Smooth muscle cell (in vitro differentiated cells): ENCODE results near the gene OR4C12. TPM values are rescaled to one million over a fixed set of nuclear protein-coding genes. Genes with fewer than 3 reads are reported as not detected.
A peak's percentile ranks its signal among the peaks of the same experiment; 100 is the strongest.
"Not testable (repeated sequence)": the region's sequence is repeated elsewhere in the genome, so short reads cannot be mapped to it uniquely, and the experiment has no call there.

ENCODE experiments used
- DNase-seq: peaks from one replicate; lab custom pipeline; 2025; ENCODE audit not compliant: unreplicated experiment; lab: John Stamatoyannopoulos, UW
- H2AFZ ChIP-seq: fragments of 200-600 bp; sonication (generic); 2 replicates; pipeline ENCODE4 v1.6.0; 2016; ENCODE audit warnings: antibody characterized with exemption, low read depth, mild to moderate bottlenecking
- H3F3A ChIP-seq: fragments of 200-600 bp; sonication (generic); 2 replicates; pipeline ENCODE4 v1.6.0; 2017; ENCODE audit warnings: antibody characterized with exemption, low read depth
- H3K27ac ChIP-seq: fragments of 200-600 bp; sonication (generic); 2 replicates; pipeline ENCODE4 v1.5.1; 2016; ENCODE audit warnings: low read depth, mild to moderate bottlenecking
- H3K27me3 ChIP-seq: fragments of 200-600 bp; sonication (generic); 2 replicates; pipeline ENCODE4 v1.6.1; 2016; ENCODE audit warnings: low read depth, mild to moderate bottlenecking
- H3K36me3 ChIP-seq: fragments of 200-600 bp; sonication (generic); 2 replicates; pipeline ENCODE4 v1.5.1; 2016; ENCODE audit warnings: low read depth
- H3K4me1 ChIP-seq: fragments of 200-600 bp; sonication (generic); 2 replicates; pipeline ENCODE4 v1.5.1; 2016; ENCODE audit warnings: low read depth
- H3K4me2 ChIP-seq: fragments of 200-600 bp; sonication (generic); 2 replicates; pipeline ENCODE4 v1.6.0; 2016; ENCODE audit warnings: mild to moderate bottlenecking
- H3K4me3 ChIP-seq: fragments of 200-600 bp; sonication (generic); 2 replicates; pipeline ENCODE4 v1.5.1; 2016; ENCODE audit warnings: mild to moderate bottlenecking
- H3K79me2 ChIP-seq: fragments of 200-600 bp; sonication (generic); 2 replicates; pipeline ENCODE4 v1.6.0; 2016; ENCODE audit warnings: low read depth, mild to moderate bottlenecking
- H3K9ac ChIP-seq: fragments of 200-600 bp; sonication (generic); 2 replicates; pipeline ENCODE4 v1.6.0; 2016; ENCODE audit warnings: low read depth
- H3K9me3 ChIP-seq: fragments of 200-600 bp; sonication (generic); replicated peaks from 2 replicates; pipeline ENCODE4 v1.5.1; 2016; ENCODE audit warnings: low read depth
- H4K20me1 ChIP-seq: fragments of 200-600 bp; sonication (generic); 2 replicates; pipeline ENCODE4 v1.6.0; 2016; ENCODE audit warnings: low read depth
- WGBS: methylation state at CpG from one replicate; pipeline ENCODE4 v1.1.7; 2016; ENCODE audit warnings: low lambda C conversion rate; 5-methylcytosine and 5-hydroxymethylcytosine counted together
- polyA plus RNA-seq: library from polyadenylated mRNA; unstranded; fragments of >200 nt; fragmentation: Nextera tagmentation; extraction: Ambion mirVana; gene quantifications from 2 replicates; pipeline ENCODE4 v1.2.1, GENCODE V29; 2016
- total RNA-seq: library from RNA; depleted of rRNA; stranded (reverse); fragments of >200 nt; gene quantifications from 2 replicates; pipeline ENCODE4 v1.2.3, GENCODE V29; 2014
- TF ChIP-seq, protein P1 (sequence below): fragments of 200-600 bp; sonication (generic); IDR thresholded peaks from 2 replicates; pipeline ENCODE4 v1.5.1; 2017; ENCODE audit warnings: borderline replicate concordance, mild to moderate bottlenecking, antibody characterized with exemption; ENCODE audit not compliant: insufficient read depth, poor library complexity, severe bottlenecking

The OR4C12 gene
- total RNA-seq: not detected in 2 replicates
- not detected in 2 replicates for polyA plus RNA-seq

DNA sequence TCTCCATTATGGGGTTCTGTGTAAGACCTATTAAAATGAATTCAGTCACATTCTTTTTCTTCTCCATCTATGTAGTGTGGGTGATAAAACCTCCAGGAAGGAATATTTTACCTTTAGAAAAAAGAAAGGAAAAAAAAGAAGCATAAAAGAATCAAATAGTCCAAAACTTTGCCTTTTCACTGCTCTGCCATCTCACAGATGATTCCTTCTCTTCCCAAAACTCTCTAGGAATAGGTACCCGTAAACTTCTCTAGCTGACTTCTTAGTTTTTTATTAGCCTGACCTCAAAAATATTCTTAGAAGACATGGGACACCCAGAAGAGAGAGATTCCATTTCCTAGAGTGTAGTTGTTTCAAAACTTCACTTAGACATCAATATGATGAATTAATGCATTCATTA is at the start of gene OR4C12:
OR4C12 (minus strand) TSS at position 101 of the 400 bp plus-strand sequence; CDS start at position 67, 34 bp downstream.
- H3K4me1 ChIP-seq, H3F3A ChIP-seq, H3K4me3 ChIP-seq, H3K27ac ChIP-seq, H3K9ac ChIP-seq, DNase-seq, H3K4me2 ChIP-seq, H3K9me3 ChIP-seq, H2AFZ ChIP-seq, H3K27me3 ChIP-seq, H4K20me1 ChIP-seq, H3K79me2 ChIP-seq, H3K36me3 ChIP-seq: not testable (repeated sequence)
- WGBS: 35% methylated on average over 1 of the region's 1 CpG

DNA sequence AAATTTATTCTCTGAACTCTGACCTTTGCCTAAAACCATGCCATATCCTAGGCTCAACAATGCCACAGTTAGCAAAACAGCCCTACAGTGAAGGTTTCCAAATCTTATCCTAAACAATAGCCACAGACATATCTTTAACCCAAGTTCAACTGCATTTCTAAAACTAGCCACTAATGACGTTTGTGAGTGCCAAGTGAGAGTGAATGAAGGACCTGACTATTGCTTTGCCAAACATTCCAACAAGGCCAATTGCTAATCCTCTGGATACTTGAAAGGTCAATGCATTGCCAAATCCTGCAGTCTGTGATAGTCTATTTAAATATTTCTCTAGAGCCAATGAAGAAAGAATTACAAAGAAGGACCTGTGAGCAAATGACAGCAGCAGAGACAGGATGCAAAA is 47.9 kb upstream of the OR4C12 start:
- Histone ChIP-seq H3K79me2 (no peaks in the 10 kb centered on the region), H3K27me3 (no peaks in the 10 kb centered on the region), H3K36me3 (no peaks in the 10 kb centered on the region), H3K4me1 (no peaks in the 10 kb centered on the region), H3F3A (no peaks in the 10 kb centered on the region), H2AFZ (no peak overlapping the region), H3K9ac (no peak overlapping the region), H3K4me2 (no peak overlapping the region), H3K27ac (no peak overlapping the region), H3K9me3 (peaks cover 2% of the 10 kb centered on the region), H3K4me3 (no peak overlapping the region), H4K20me1 (no peaks in the 10 kb centered on the region)
- WGBS: 44% methylated on average over 1 of the region's 1 CpG
- DNase-seq: no peak
- TF ChIP-seq, protein P1, sequence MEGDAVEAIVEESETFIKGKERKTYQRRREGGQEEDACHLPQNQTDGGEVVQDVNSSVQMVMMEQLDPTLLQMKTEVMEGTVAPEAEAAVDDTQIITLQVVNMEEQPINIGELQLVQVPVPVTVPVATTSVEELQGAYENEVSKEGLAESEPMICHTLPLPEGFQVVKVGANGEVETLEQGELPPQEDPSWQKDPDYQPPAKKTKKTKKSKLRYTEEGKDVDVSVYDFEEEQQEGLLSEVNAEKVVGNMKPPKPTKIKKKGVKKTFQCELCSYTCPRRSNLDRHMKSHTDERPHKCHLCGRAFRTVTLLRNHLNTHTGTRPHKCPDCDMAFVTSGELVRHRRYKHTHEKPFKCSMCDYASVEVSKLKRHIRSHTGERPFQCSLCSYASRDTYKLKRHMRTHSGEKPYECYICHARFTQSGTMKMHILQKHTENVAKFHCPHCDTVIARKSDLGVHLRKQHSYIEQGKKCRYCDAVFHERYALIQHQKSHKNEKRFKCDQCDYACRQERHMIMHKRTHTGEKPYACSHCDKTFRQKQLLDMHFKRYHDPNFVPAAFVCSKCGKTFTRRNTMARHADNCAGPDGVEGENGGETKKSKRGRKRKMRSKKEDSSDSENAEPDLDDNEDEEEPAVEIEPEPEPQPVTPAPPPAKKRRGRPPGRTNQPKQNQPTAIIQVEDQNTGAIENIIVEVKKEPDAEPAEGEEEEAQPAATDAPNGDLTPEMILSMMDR: no peak

DNA sequence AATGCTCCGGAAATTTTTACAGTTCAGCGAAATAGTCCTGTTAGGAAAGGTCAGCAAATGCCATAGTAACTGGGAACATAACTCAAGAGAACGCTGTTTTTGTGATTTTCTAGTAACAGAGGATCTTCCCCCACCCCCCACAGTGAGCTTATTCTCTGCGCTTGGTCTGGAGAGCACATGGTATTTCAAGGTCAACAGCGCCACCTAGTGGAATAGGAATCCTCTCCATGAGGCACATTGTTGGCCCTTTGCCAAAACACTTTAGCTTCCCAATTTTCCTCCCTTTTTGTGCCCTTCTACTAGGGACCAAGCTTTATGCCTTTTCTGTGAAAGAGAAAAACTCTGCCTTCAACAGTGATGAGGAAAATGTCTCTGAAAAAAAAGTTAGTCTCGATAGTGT is 13.2 kb upstream of the OR4C12 start:
- Histone ChIP-seq H3K9ac (no peak overlapping the region), H3K4me1 (no peaks in the 10 kb centered on the region), H3K4me2 (no peak overlapping the region), H3K27ac (no peak overlapping the region), H3K79me2 (no peaks in the 10 kb centered on the region), H3K36me3 (no peaks in the 10 kb centered on the region), H4K20me1 (no peaks in the 10 kb centered on the region), H3K27me3 (no peaks in the 10 kb centered on the region), H3K4me3 (no peak overlapping the region), H2AFZ (no peak overlapping the region), H3K9me3 (peaks cover 7% of the 10 kb centered on the region), H3F3A (no peaks in the 10 kb centered on the region)
- WGBS: 38% methylated on average over 6 of the region's 6 CpGs
- TF ChIP-seq, protein P1: peak; percentile 18
- no peak for DNase-seq

DNA sequence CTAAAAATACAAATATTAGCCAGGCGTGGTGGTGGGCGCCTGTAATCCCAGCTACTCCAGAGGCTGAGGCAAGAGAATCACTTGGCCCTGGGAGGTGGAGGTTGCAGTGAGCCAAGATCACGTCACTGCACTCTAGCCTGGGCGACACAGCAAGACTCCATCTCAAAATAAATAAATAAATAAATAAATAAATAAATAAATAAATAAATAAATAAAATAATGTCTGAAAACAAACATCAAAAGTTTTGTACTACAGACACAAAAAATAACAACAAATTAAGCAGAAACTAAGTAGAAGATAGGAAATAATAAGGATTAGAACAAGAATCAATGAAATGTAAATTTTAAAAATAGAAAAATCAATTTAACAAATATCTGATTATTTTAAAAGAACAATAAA is 8.9 kb downstream of the OR4C12 start:
- not testable (repeated sequence) for DNase-seq, H3K9me3 ChIP-seq, H3K9ac ChIP-seq, H3K27me3 ChIP-seq, H3K4me2 ChIP-seq, H3K79me2 ChIP-seq, H3K36me3 ChIP-seq, H3K4me3 ChIP-seq, H3K27ac ChIP-seq, H4K20me1 ChIP-seq, H3F3A ChIP-seq, H2AFZ ChIP-seq, H3K4me1 ChIP-seq
- WGBS: 68% methylated on average over 4 of the region's 4 CpGs

DNA sequence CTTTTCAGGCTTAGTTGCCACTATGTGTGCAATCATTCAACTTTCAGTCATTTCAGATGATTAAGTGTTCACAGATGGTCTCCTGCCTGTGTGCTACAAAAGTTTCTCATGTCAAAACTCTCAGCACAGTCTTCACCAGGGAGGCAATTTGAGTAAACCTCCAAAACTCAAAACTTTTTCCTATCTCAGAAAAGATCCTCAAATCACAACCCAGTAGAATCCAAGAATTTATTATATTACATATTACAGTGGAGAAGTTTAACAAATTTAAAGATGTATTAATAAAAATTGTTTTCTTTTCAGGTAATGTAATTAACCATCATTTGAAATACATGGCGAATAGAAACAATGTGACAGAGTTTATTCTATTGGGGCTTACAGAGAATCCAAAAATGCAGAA is 30.2 kb downstream of the OR4C12 start, which contains the start of gene OR4C13:
OR4C13 (plus strand) TSS at position 301 of the 400 bp plus-strand sequence; CDS start at position 333, 32 bp downstream.
- no peak within 1 kb of the TSS for H2AFZ ChIP-seq
- DNase-seq: no peak
- TF ChIP-seq, protein P1: no peak
- no peaks in the 10 kb centered on the region for H3K27me3 ChIP-seq
- no peaks in the 10 kb centered on the region for H3F3A ChIP-seq
- 79% methylated on average over 1 of the region's 1 CpG for WGBS
- no peaks in the 10 kb centered on the region for H3K79me2 ChIP-seq
- no peaks in the 10 kb centered on the region for H3K36me3 ChIP-seq
- no peak within 1 kb of the TSS for H3K4me2 ChIP-seq
- no peak within 1 kb of the TSS for H3K27ac ChIP-seq
- no peaks in the 10 kb centered on the region for H3K4me1 ChIP-seq
- H4K20me1 ChIP-seq: no peaks in the 10 kb centered on the region
- no peak within 1 kb of the TSS for H3K9ac ChIP-seq
- H3K9me3 ChIP-seq: no peaks in the 10 kb centered on the region
- H3K4me3 ChIP-seq: no peak within 1 kb of the TSS

DNA sequence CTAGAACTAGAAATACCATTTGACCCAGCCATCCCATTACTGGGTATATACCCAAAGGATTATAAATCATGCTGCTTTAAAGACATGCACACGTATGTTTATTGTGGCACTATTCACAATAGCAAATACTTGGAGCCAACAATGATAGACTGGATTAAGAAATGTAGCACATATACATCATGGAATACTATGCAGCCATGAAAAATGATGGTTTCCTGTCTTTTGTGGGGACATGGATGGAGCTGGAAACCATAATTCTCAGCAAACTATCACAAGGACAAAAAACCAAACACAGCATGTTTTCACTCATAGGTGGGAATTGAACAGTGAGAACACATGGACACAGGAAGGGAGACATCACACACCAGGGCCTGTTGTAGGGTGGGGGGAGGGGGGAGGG is 33.6 kb downstream of the OR4C12 start:
- H3K27ac ChIP-seq, H3K4me1 ChIP-seq, H3K27me3 ChIP-seq, H3K9me3 ChIP-seq, H3K4me2 ChIP-seq, H3F3A ChIP-seq, DNase-seq, H3K9ac ChIP-seq, H4K20me1 ChIP-seq, H3K4me3 ChIP-seq, H2AFZ ChIP-seq, H3K79me2 ChIP-seq, H3K36me3 ChIP-seq: not testable (repeated sequence)
- 48% methylated on average over 1 of the region's 1 CpG for WGBS
